ENCODE measurements around the gene GRK2.
"Not testable (repeated sequence)": the region's sequence is repeated elsewhere in the genome, so short reads cannot be mapped to it uniquely, and the experiment has no call there.

The GRK2 gene

DNA sequence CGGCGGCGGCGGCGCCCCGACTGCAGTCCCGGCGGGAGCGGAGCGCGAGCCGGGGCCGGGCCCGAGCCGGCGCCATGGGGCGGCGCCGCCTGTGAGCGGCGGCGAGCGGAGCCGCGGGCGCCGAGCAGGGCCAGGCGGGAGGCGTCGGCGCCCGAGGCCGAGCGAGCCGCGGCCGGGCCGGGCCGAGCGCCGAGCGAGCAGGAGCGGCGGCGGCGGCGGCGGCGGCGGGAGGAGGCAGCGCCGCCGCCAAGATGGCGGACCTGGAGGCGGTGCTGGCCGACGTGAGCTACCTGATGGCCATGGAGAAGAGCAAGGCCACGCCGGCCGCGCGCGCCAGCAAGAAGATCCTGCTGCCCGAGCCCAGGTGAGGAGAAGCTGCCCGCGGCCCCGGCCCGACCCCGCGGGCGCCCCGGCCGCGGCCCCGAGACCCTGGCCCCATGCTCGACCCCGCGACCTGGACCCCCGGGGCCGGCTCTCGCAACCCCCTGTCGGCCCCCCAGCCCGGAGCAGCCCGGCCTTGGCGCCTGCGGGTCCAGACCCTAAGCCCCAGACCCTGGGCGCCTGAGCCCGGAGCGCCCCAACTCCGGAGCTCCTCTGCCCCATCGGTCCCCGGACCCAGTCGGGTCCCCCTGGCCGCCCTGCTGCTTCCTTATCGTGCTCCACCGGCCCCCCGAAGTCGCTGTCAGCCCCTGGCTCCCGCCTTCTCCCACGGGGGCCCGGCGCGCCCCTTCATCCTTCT is at the start of gene GRK2:
Gene GRK2 (plus strand): TSS at position 25 of the 739 bp plus-strand sequence. CDS start 227 bp downstream, at position 252.
- no peak for DNase-seq (ENCODE audit: low read depth in 4 of 4, low spot score in 1 of 4)

DNA sequence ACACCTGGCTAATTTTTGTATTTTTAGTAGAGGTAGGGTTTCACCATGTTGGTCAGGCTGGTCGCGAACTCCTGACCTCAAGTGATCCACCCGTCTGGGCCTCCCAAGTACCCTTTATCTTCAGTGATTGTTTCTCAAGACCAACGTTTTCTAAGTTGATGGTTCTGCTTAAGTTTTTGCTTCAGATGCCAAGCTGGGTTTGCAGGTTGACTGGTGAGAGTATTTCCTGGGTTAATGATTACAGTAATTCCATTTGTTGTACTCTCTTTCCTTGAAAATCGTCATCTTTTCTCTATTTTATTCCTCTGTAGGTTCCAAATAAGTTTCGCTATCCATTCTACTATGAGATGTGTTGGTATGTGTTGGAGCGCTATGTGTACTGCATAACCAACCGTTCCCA is 38.5 kb upstream of the GRK2 start:
- DNase-seq (ENCODE audit: low read depth in 4 of 4, low spot score in 1 of 4), result no peak

DNA sequence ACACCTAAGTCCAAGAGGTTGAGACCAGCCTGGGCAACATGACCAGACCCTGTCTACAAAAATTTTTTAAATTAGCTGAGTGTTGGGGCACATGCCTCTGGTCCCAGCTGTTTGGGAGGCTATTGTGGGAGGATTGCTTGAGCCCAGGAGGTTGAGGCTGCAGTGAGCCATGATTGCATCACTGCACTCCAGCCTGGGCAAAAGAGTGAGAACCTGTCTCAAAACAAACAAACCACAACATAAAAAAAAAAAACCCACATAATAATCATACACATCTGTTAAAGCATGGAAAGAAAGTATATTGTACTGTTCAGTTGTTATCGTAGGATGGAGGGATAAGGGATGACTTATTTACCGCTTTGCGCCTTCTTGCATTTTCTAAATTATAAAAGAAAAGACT is 35.9 kb upstream of the GRK2 start:
- DNase-seq (ENCODE audit: low read depth in 4 of 4, low spot score in 1 of 4), result no peak

DNA sequence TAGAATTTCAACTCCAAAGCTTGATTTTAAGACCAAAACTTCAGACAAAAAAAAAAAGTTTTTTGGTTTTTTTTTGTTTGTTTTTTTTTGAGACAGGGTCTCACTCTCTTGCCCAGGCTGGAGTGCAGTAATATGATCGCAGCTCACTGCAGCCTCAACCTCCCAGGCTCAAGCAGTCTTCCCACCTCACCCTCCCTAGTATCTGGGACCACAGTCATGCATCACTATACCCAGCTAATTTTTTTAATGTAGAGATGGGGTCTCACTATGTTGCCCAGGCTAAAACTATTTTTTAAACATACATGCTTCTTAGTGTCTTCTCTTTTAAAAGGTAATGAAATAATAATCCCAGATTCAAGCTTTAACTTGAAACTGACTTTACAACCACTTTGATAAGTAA is 35.4 kb upstream of the GRK2 start:
- DNase-seq (ENCODE audit: low read depth in 4 of 4, low spot score in 1 of 4), result no peak

DNA sequence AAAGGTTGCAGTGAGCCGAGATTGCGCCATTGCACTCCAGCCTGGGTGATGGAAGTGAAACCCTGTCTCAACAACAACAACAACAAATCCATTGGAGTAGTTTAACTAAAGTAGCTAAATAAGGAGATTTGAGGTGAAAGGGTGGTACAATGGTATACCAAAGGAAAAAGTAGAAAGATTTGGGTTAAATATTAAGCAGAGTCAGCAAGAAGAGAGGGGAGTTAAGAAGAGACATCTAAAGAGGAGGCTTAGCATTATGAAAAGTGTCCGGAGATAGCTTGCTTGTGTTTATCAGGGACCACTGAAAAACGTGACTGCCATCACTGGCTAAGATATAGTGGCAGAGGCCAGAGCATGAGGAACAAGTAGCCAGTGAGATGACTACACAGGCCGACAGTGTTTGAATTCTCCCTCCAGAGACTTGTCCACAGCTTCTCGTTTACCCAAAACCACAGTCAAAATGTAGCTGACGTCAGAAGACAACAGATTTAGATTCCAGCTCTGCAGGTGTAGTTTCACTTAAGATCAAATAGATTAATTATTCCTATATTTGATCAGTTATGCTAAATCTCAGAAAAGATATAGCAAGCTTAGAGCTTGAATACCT is 32.6 kb upstream of the GRK2 start:
- no peak for DNase-seq (ENCODE audit: low read depth in 4 of 4, low spot score in 1 of 4)

DNA sequence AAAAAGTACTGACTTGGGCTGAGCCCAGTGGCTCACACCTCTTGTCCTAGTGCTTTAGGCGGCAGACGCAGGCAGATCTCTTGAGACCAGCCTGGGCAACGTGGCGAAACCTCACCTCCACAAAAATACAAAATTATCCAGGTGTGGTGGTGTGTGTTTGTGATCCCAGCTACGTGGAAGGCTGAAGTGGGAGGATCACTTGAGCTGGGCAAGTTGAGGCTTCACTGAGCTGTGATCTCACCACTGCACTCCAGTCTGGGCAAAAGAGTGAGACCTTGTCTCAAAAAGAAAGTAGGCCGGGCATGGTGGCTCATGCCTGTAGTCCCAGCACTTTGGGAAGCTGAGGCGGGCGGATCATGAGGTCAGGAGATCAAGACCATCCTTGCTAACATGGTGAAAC is 31.7 kb upstream of the GRK2 start:
- DNase-seq (ENCODE audit: low read depth in 4 of 4, low spot score in 1 of 4), result not testable (repeated sequence)

DNA sequence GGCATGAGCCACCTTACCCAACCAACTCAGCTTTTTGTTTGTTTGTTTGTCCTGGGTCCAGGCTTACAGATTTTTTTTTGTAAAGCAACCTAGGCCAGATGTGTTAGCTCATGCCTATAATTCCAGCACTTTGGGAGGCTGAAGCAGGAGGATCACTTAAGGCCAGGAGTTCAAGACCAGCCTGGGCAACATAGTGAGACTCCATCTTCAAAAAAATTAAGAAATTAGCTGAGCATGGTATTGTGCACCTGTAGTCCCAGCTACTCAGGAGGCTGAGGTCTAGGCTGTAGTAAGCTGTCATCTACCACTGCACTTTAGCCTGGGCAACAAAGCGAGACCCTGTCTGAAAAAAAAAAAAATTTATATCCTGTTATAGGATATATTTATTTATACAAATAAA is 28.7 kb upstream of the GRK2 start:
- DNase-seq (ENCODE audit: low read depth in 4 of 4, low spot score in 1 of 4), result no peak

DNA sequence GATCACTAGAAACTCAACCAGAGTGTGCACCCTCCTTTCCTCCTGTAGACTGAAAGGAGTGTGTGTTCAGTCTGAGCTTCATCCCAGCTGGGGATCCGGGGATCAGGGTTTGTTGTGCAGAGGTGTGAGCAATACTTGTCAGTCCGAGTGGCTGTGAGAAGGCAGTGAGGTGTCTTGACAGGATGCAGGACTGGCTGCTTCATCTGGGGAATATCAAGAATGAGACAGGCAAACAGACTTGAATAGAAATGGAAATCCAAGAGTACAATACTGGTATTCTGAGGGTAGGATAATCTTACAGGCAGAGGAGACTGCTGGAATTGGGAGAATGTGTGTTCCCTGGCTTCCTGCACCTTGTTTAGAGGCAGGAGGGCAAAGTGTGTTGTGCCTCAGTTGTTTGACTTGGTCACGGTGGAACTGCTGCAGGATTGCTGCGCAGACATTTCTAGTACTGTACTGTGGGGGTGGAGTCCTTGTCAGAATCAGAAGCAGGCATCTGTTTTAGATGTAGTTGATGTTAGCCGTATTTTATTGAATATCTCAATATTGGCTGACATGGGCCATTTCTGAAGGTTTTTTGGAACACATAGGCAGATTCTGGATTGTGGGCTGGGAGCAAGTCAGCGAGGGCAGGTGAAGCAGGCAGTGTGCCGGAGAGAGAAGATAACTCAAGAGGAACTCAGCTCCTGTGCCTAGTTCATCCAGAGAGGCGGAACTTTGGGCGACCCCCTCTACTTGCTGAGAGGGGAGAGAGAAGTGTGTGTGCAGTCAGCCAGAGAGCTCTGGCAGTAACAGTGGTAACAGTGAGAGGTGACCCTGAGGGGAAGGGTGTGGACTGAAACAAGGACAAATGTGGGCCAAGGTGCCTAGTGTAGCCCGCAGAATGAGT is 27.1 kb upstream of the GRK2 start:
- DNase-seq (ENCODE audit: low read depth in 4 of 4, low spot score in 1 of 4), result no peak

DNA sequence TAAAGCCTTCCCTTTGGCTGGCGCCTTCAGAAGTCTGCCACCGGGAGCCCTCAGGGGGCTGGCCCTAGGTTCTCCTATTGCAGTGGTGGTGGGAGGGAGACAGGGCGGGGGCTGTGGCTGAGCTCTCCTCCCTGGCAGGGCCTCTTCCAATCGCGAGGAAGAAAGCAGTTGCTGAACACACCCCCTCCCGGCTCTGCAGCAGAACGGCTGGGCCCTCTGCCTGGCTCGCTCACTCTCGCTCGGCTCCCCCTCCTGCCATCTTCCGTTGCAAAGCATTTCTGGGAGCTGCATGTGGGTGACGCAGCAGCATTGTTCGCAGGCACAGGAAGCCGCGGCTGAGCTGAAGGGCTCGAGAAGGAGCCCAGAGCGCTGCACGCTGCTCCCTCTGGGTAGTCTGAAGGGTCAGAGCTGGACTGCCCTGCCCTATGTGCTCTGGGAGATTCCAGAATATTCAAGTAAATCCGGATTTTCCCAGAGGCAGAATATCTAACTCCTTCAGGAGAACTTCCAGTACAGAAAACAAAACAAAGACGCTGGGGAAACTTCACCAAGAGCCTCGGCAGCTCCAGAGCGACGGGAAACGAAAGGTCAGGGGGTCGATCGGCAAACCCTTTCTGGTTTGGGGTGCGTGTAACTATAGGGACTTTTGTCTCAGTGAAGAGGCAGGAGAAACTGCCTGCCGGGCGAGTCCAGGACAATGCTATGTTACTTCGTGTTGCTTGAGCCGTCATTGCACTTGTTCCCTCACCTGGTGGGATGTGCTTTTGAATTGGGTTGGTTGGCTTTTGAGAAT is 26.3 kb upstream of the GRK2 start:
- DNase-seq (ENCODE audit: low read depth in 4 of 4, low spot score in 1 of 4), result peak; percentile 74 to 96 (median 88)

DNA sequence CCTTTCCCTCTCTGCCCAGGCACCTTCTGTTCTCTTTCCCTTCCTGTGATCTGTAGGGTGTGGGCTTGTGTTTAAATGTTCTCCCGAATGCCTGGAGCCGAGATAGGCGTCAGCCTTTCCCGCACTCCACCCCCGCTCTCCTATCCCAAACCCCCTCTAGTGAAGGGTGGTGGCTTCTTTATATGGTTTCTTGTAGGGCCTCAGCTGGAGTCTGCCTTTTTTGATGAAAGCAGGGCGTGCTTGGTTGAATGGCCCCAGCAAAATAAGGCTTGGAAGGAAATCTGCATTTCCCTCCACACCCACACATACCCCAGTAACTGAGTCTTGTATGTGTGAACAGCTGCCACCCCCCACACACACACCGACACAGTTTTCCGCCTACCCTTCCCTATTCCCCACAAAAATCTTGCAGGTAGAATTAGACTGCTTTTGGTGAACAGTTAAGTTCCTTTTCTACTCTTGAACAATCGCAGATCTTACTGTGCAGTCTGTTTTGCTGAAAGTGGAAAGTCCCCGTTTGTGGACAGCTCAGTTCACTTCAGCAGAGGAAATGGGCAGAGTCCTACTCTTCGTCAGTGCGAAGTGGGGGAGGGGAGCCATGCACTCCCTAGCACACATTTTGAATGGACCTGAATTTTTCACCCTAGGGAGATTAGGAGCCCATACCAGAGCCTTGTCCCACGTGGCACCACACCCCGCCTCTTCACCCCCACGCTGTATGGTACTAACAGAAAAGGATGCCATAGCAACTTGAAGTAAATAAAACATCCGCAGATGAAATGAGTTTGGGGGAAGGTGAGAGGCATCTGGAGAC is 25.5 kb upstream of the GRK2 start:
- DNase-seq (ENCODE audit: low read depth in 4 of 4, low spot score in 1 of 4), result peak; percentile 60 to 78 (median 66)

DNA sequence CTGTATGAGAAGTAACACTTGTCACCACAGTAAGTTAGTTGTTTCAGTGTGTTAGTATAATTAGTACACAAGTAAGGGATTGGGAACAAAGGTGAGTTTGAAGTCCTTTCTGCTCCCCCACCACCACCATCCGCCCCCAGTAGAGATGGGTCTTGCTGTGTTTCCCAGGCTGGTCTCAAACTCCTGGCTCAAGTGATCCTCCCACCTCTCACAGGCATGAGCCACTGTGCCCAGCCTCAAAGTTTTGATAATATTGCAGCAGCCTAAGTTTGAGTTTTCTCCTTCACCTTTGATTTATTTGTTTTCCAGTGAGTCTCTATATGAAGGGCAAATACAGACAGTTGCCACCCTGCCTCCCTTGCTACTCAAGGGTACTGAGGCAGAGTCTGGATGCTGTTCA is 23.7 kb upstream of the GRK2 start:
- no peak for DNase-seq (ENCODE audit: low read depth in 4 of 4, low spot score in 1 of 4)

DNA sequence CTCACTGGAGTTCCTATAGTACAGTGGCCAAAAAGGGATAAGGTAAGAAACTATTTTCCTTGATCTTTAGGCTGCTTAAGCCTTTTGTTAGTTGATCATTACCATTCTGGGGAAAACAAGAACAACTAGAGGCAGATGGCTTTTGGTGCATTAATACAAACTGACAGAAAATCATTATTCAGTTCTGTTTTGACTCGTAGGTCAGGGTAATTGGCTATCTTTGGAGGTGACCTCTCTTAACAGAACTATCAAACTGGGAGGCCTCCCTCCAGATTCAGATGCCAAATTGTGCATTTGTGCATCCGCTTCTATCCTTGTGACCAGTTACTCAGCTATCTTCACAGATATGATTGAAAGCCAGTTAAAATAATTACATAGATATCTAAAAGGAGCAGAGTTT is 23.2 kb upstream of the GRK2 start:
- DNase-seq (ENCODE audit: low read depth in 4 of 4, low spot score in 1 of 4), result no peak

DNA sequence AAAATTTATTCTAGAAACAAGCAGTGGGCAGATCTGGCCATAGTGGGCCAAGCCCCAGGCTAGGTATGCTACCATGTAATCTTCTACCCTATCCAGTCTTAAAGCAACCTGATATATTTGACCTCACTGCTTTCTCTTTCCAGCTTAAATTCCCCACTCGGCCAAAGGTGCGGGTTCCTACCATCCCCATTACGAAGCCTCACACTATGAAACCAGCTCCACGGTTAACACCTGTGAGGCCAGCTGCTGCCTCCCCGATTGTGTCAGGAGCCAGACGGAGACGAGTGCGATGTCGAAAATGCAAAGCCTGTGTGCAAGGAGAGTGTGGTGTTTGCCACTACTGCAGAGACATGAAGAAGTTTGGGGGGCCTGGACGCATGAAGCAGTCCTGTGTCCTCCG is 21.2 kb upstream of the GRK2 start:
- no peak for DNase-seq (ENCODE audit: low read depth in 4 of 4, low spot score in 1 of 4)

DNA sequence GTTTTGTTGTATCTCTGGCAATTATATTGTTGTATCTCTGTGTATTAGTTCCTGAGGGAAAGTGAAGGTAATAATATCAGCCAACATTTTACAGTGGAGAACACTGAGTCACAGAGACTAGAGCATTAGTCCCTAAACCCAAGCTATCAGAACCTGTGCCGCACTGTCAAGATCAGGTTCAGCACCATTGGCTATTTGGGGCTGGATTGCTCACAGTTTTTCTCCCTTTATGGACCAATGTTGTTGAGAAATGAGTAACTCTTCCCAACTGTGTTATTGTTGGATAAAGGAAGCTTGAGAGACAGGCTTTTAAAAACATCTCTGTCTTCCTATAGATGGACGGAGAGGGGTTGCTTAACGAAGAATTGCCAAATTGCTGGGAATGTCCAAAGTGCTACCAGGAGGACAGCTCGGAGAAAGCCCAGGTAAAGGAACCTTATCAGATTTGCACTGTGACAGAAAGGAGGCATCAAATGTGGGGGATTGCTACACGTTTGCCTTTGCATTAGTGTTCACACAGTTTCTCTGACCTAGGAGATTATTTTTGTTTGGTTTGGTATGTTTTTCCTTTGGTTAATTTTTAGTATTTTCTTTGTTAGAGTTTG is 18.2 kb upstream of the GRK2 start:
- DNase-seq (ENCODE audit: low read depth in 4 of 4, low spot score in 1 of 4), result no peak

DNA sequence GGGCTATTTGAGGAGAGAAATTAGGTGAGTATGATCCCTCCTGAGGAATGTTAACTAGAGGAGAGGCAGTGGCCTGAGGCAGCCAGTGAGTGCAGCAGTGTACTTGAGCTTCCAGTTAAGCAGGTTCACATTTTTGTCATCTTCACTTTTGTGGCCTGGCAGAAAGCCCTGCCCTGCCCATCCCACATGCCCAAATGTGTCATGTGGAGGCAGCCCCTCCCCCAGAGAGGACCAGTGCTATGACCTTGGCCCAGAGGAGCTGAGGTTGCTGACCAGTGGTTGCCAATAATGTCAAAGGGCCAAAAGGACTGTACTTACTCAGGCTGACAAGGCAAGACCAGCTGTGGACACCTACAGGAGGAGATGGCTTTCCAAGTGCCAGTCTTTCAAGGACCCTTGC is 17.6 kb upstream of the GRK2 start:
- DNase-seq (ENCODE audit: low read depth in 4 of 4, low spot score in 1 of 4), result no peak

DNA sequence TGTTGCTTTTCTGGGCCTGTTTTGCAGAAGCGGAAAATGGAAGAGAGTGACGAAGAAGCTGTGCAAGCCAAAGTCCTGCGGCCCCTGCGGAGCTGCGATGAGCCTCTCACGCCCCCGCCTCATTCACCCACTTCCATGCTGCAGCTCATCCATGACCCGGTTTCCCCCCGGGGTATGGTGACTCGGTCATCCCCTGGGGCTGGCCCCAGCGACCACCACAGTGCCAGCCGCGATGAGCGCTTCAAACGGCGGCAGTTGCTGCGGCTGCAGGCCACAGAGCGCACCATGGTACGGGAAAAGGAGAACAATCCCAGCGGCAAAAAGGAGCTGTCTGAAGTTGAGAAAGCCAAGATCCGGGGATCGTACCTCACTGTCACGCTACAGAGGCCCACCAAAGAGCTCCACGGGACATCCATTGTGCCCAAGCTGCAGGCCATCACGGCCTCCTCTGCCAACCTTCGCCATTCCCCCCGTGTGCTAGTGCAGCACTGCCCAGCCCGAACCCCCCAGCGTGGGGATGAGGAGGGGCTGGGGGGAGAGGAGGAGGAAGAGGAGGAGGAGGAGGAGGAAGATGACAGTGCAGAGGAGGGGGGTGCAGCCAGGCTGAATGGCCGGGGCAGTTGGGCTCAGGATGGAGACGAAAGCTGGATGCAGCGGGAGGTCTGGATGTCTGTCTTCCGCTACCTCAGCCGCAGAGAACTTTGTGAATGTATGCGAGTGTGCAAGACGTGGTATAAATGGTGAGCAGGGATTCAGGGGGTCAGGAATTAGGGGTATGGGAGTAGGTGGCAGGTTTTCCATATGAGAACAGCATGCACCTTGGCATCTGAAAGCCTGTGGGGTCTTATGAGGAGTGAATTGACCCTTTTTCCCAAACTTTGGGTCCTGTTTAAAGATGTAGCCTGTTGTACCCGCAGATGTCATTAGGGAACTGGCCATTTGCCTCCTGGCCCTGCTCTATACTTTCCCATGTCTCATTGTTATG is 15.9 kb upstream of the GRK2 start:
- no peak for DNase-seq (ENCODE audit: low read depth in 4 of 4, low spot score in 1 of 4)

DNA sequence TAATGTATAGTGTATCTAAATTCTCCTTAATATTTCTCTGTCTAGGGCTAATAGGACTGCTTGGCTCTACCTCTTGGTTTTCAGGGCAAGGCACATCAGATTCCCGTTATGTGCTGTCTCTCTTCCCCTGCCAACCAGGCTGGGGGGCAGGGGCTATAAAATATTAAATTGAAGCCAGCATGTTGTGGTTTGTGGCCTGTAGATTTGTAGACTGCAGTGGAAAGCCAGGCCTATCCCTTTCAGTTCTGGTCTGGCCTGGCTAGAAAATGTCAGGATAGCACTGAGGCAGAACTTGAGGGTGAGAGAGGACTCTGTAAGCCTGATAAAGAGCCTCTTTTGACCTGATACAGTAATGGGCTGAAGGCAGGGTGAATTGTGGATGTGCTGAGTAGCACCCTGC is 14.4 kb upstream of the GRK2 start:
- no peak for DNase-seq (ENCODE audit: low read depth in 4 of 4, low spot score in 1 of 4)

DNA sequence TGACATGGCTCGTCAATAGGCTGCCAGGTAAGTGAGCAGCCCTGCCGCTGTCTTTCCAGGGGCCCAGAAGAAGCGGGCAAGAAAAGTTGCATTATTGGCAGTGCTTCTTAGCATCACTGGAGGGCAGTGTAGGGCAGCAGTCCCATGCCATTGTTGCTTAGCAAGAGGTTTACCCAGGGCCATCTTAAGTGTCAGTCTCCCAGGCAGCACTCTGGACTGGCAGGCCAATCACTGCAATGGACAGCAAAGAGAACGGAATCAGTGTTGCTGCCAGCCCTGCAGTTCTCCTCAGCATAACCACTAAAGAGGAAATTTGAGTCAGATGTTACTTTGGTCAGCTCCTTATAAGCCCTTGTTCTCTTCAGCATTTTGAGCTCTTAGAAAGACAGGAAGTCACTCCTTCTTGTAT is 13.4 kb upstream of the GRK2 start:
- DNase-seq (ENCODE audit: low read depth in 4 of 4, low spot score in 1 of 4), result no peak

Measured in stimulated activated CD4-positive, alpha-beta T cell treated with anti-CD3 and anti-CD28 coated beads, Interleukin-1b, Interleukin-23, amount 100 ng/mL, for 24 hours (primary cell).